GM15510 (cell line): Measurements from ENCODE around the gene ERRFI1.

Source experiments
- POLR2A ChIP-seq: IDR thresholded peaks from 3 replicates; pipeline ENCODE4 v1.6.1; 2011; ENCODE audit warnings: borderline replicate concordance; ENCODE audit not compliant: insufficient read length; ENCODE audit errors: extremely low read depth

The ERRFI1 gene, protein sequence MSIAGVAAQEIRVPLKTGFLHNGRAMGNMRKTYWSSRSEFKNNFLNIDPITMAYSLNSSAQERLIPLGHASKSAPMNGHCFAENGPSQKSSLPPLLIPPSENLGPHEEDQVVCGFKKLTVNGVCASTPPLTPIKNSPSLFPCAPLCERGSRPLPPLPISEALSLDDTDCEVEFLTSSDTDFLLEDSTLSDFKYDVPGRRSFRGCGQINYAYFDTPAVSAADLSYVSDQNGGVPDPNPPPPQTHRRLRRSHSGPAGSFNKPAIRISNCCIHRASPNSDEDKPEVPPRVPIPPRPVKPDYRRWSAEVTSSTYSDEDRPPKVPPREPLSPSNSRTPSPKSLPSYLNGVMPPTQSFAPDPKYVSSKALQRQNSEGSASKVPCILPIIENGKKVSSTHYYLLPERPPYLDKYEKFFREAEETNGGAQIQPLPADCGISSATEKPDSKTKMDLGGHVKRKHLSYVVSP

DNA sequence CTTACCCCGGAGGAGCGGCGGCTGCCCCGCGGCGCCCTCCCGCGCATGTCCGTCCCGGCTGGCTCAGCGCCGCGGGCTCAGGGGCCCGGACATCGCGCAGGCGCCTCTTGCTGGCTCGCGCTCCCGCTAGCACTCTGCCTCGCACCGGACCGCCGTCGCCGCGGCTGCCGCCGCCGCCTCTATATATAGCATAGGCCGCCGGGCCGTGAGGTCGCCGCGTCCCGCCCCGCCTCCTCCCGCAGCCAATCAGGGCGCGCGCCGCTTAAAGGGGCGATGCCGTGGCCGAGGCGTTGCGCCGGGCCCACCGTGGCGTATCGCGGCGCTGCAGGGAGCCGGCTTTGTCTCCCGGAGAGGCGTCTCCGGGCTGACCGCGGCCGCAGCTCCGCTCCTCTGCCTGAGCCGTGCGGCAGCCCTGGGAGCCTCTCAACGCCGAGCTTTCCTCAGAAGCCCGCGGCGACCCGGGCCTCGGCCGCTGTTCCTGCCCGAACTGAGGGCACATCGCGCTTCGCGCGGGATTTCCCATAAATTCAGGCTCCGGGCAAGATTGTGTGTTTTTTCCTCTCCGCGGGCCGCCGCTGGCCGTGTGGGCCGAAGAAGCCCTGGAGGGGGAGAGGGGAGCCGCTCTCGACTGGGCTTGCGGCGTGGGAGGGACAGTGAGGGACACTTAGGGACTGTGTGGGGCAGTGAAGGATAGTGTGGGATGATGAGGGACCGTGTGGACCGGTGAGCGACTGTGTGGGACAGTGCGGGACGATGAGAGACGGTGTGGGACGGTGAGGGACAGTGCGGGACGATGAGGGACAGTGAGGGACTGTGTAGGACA is at the start of gene ERRFI1:
Gene ERRFI1, minus strand, starts transcription at position 157 of the 823 bp plus-strand sequence. CDS start 10,690 bp downstream, outside the sequence.
- peak; percentile 63 for TF ChIP-seq POLR2A

DNA sequence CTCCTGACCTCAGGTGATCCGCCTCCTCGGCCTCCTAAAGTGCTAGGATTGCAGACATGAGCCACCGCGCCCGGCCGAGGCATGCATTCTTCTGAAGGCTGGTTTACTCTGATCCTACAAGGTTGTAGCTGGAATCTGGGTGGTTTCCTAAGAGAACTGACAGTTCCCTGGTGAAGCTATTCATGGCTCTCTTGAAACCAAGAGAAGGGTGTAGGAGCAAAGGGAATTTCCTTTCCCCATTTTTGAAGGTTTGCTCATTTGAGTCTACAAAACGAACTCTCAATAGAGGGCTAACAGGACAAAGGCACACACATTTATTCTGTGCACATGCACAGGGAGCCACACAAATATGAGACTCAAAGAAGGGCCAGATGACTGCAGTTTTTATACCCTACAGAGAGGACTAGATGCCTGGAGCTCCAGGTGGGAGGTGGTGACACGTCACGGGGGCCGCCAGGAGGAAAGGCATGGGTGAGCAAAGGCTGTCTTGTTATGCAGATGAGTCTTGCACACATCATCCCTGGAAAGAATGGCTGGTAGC is 49.5 kb upstream of the ERRFI1 start:
- TF ChIP-seq POLR2A = no peak

DNA sequence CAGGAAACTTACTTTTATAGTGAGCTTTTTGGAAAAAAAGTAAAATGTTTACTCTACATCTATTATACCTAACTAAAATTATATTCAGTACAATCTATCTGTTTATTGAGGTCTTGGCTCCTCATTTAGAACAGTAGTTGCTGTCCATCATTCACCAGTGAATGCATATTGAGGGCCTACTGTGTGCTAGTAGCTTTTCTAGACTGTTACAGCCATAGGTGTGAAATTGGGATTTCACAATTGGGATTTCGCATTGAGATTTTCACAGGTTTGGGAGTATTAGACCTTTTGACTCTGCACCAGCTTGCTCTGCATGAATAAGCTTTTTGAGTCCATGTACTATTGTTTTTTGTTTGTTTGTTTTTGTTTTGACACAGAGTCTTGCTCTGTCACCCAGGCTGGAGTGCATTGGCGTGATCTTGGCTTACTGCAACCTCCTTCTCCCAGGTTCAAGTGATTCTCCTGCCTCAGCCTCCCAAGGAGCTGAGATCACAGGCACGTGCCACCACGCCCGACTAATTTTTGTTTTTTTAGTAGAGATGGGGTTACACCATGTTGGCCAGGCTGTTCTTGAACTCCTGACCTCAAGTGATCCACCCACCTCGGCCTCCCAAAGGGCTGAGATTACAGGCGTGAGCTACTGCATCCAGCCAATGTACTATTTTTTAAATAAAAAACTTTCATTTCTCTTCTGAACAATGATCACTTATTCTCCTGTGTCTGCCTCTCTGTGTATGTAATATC is 47.2 kb upstream of the ERRFI1 start:
- TF ChIP-seq POLR2A = no peak

DNA sequence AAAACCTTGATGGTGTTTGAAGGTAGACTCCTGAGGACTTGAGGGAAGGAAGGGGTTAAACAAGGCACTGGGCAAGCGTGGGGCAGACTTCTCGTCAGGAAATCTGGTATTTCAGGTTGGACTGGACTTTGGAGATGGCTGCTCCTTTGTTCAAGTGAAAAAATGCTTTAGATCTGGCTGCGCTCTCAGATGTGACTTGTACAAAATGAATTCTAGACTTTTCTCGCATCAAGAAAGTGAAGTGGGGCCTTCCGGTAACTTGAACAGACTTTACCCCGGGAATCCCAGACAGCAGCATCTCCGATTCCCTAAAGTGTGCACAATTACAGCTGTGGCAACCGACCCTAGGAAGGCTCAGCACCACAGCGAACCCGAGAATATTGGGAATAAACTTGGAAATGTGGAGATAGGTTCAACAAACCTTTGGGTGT is 44.3 kb upstream of the ERRFI1 start:
- TF ChIP-seq POLR2A = no peak

DNA sequence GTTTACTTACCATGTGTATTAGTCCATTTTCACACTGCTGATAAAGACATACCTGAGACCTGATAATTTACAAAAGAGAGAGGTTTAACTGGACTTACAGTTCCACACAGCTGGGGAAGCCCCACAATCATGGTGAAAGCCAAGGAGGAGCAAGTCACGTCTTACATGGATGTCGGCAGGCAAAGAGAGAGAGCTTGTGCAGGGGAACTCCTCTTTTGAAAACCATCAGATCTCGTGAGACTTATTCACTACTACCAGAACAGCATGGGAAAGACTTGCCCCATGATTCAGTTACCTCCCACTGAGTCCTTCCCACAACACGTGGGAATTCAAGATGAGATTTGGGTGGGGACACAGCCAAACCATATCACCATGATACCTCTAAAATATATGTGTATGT is 39.3 kb upstream of the ERRFI1 start:
- no peak for TF ChIP-seq POLR2A

DNA sequence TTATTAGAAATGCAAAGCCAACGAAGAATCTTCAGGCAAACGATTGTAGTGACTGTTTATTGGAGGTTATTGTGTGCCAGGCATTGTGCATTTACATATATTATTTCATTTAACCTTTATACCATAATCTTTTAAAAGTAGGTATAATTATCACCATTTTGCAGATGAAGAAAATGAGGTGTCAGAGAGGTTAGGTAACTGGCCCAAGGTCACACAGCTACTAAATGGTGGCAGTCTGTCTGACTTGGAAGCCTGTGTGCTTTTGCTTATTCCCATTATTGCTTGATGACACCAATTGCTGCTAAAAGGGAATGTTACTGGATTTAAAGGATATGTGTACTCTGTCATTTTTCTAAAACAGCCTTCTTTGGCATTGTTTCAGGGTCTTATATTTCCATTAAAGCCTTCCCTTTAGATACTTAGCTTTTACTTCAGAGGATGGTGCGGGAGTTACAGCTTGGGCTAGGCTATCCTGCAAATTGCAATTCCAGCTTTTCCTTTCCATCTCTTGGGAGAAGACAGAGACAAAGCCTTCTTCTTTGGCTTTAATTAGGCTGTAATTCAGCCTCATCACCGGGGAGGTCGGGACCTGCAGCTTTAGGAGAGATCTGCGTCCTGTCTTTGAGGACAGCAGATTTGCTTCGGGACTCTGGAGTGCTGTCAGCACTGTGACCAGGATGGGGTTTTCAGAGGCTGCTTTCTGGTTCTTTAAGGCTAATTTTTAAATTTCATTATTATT is 37.4 kb upstream of the ERRFI1 start:
- no peak for TF ChIP-seq POLR2A

DNA sequence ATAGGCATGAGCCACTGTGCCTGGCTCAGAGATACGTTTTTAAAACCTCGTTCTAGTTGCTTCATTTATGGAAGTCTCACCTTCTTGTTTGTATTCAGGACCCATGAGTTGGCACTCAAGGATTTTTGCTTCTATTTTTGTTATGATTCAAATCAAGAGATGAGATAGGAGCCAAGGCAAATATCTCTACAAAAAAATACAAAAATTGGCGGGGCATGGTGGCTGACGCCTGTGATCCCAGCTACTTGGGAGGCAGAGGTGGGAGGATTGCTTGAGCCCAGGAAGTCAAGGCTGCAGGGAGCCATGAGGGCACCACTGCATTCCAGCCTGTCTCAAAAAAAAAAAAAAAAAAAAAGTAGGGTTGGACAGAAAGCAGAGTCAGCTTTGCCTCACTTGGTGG is 36.8 kb upstream of the ERRFI1 start:
- TF ChIP-seq POLR2A = no peak

DNA sequence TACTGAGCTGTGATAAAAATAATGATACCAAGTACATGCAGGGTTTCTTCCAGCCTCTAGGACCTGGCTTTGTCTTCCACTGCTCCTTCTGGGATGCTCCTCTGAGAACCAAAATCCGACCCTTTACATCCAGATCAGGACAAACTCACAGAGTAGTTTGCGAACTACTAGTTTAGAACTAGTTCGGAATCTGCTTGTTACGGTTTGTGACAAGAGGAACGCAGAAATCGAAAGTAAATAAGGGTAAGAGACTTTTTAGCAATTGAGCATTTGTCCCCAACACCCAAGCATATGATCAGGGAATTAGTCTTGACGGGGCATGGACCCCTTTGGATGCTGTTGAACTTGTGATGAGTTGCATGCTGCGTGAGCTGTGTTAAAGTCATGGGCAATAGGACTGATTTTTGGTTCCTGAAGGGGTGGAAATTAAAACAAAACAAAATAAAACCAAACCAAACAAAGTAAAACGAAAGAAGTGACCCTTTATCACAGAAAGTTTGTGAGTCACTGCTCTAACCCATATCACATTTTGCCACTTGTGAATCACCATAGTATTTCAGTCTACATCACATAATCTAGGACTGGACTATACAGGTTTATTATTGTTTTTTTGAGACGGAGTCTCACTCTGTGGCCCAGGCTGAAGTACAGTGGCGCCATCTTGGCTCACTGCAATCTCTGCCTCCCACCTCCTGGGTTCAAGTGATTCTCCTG is 35.7 kb upstream of the ERRFI1 start:
- no peak for TF ChIP-seq POLR2A

DNA sequence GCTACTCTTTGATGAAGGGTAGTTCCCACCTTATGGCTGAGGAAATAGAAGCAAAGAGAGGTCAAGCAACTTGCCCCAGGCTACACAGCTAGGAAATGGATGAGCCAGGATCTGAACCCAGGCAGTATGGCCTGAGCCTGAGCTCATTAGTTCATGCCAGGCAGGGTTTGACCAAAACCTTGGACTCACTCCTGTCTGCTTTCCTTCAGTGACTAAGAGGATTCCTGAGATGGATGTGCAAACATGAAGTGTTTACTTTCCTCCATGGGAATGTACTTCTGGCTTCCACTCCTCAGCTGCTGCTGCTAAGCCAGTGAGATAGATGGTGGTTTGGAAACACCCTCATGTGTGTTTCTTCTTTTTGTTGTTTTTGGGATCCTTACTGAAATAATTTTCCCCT is 35.1 kb upstream of the ERRFI1 start:
- TF ChIP-seq POLR2A = no peak

DNA sequence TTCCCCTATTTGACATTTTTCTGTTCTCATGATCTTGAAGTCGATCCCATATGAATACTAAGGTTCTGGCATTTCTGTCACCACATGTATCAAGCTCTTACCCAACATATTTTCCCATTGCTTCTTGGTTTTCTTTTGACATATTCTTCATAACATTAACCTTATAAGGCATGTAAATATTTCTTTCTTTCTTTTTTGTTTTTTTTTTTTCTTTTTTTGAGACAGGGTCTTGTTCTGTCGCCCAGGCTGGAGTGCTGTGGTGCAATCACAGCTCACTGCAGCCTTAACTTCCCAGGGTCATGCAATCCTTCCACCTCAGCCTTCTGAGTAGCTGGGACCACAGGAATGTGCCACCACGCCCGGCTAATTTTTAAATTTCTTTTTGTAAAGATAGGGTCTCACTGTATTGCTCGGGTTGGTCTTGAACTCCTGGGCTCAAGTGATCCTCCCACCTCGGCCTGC is 33.1 kb upstream of the ERRFI1 start:
- no peak for TF ChIP-seq POLR2A

DNA sequence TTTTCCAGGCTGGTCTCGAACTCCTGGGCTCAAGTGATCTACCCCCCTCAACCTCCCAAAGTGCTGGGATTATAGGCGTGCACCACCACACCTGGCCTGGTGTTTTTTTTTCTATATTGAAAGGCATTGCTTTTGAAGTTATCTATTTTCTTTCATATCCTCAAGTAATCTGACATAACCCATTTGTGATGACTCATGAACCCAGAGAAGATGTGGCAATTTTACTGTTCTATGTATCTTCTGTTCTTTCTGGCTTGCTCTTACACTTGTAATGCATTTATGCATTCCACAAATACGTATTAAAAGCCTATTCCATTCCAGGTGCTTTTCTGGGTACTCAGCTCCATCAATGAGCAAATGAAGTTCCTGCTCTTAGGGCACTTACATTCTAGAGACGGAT is 29.9 kb upstream of the ERRFI1 start:
- TF ChIP-seq POLR2A = no peak

DNA sequence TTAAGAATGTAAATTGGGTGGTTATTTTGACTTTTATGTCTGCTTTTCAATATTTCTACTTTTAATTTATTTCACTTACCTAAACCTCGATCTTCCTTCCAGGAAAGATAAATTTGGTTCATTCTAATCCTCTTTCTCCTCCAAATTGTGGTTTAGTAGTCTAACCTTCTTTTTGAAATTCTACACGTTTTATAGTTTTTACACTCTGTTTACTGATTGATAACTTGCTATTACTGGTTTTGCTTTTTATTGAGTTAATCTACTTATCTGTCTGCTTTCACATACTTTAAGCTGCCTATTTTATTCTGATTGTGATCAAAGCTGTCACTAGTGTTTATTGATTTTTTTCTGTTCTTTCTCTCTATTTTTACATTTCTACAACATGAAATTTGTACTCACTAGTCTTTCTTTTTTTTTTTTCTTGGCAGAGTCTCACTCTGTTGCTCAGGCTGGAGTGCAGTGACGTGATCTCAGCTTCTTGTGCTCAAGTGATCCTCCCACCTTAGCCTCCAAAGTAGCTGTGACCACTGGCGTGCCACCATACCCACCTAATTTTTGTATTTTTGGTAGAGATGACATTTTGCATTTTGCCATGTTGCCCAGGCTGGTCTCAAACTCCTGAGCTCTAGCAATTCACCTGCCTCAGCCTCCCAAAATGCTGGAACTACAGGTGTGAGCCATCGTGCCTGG is 27.9 kb upstream of the ERRFI1 start:
- no peak for TF ChIP-seq POLR2A

DNA sequence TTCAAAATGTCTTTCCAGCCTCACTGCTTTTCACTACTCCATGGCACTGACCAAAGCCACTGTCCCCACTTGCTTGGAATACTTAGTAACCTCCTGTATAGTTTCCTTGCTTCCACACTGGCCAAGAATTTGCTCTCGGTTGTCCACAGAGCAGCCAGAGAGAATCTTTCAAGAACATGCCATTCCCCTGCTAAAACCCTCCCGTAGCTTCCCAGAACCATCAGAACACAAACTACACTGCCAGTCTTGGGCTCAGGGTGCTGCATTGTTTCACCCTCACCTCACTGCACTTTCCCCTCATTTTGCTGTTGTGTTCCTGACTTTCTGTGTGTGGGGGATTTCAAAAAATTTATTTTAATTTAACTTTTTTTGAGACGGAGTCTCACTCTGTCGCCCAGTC is 25.5 kb upstream of the ERRFI1 start:
- no peak for TF ChIP-seq POLR2A
